Spleen (tissue), 11 donors: Measurements from ENCODE around the gene LAMP1. TPM values are rescaled to one million over a fixed set of nuclear protein-coding genes. Genes with fewer than 3 reads are reported as not detected.

ENCODE experiments used
- DNase-seq: peaks from one replicate; pipeline ENCODE4 v3.0.0-alpha.2; 2020
- H3K27ac ChIP-seq, 8 donors: fragments of 200-600 bp; sonication (generic) in 7 of 8; 1 replicate in 4 of 8; 2 replicates in 4 of 8; pipeline versions ENCODE4 v1.5.0 to v1.8.0; 2016 to 2021; ENCODE audit warnings: inconsistent platforms in 4 of 8, mild to moderate bottlenecking in 4 of 8, moderate library complexity in 1 of 8
- H3K27me3 ChIP-seq, 7 donors: fragments of 200-600 bp; sonication (generic) in 6 of 7; replicated peaks in 1 of 7; 1 replicate in 4 of 7; 2 replicates in 3 of 7; pipeline versions ENCODE4 v1.5.0 to v1.8.0; 2016 to 2021; ENCODE audit warnings: inconsistent platforms in 3 of 7, mild to moderate bottlenecking in 1 of 7
- H3K36me3 ChIP-seq, 6 donors: fragments of 200-600 bp; sonication (generic) in 5 of 6; 1 replicate in 4 of 6; 2 replicates in 2 of 6; pipeline versions ENCODE4 v1.5.0 to v1.8.0; 2016 to 2021; ENCODE audit warnings: inconsistent platforms in 2 of 6
- H3K4me1 ChIP-seq, 6 donors: fragments of 200-600 bp; sonication (generic) in 5 of 6; 1 replicate in 3 of 6; 2 replicates in 3 of 6; pipeline versions ENCODE4 v1.5.0 to v1.8.0; 2016 to 2021; ENCODE audit warnings: inconsistent platforms in 3 of 6
- H3K4me3 ChIP-seq, 8 donors: fragments of 200-600 bp; sonication (generic) in 7 of 8; 1 replicate in 4 of 8; 2 replicates in 4 of 8; pipeline versions ENCODE4 v1.5.0 to v1.8.0; 2016 to 2021; ENCODE audit warnings: inconsistent platforms in 4 of 8, mild to moderate bottlenecking in 4 of 8, moderate library complexity in 2 of 8
- H3K9me3 ChIP-seq, 8 donors: fragments of 200-600 bp; sonication (generic) in 7 of 8; 1 replicate in 4 of 8; 2 replicates in 4 of 8; pipeline versions ENCODE4 v1.5.0 to v1.8.0; 2016 to 2021; ENCODE audit warnings: inconsistent platforms in 4 of 8
- POLR2A ChIP-seq, 3 donors: fragments of 450-650 bp; IDR thresholded peaks; one replicate each; pipeline ENCODE4 v1.5.1; 2017; ENCODE audit warnings: antibody characterized with exemption in 3 of 3, mild to moderate bottlenecking in 1 of 3
- POLR2AphosphoS5 ChIP-seq, 3 donors: sonication (generic); formaldehyde crosslinking; IDR thresholded peaks; one replicate each; pipeline ENCODE4 v1.5.1; 2017; ENCODE audit warnings: antibody characterized with exemption in 3 of 3
- WGBS, 5 donors: extraction: QIAGEN DNeasy Blood & Tissue Kit in 3 of 5; methylation state at CpG; one replicate each; pipeline versions ENCODE4 v1.1.5 to v1.1.7; 2013 to 2018; 5-methylcytosine and 5-hydroxymethylcytosine counted together
- intact Hi-C: fragments of 100-400 bp; cut with DNase I; formaldehyde crosslinking; loops from one replicate; pipeline ENCODE4 v1.15.0; 2023; ENCODE audit warnings: low total_unique reads
- polyA plus RNA-seq, 3 donors: library from polyadenylated mRNA; stranded (reverse); fragments of 200-250 nt; gene quantifications; one replicate each; pipeline ENCODE4 v1.2.1, GENCODE V29; 2013
- total RNA-seq, 7 donors: library from RNA; depleted of rRNA in 3 of 7; stranded (reverse); fragments of >200 nt in 3 of 7; fragmentation: NEBNext Ultra II Directional in 4 of 7; extraction: Animal tissue kit (Norgen Biotek cat#: 25700) in 4 of 7; gene quantifications; one replicate each; pipeline versions ENCODE4 v1.1.0 to v1.2.1, GENCODE V29; 2016 to 2021
- TF ChIP-seq, protein P1 (sequence below), 11 experiments: fragments of 200-600 bp in 7 of 11; fragments of 450-650 bp in 4 of 11; sonication (generic) in 4 of 11; IDR thresholded peaks in 8 of 11; conservative IDR thresholded peaks in 3 of 11; 1 replicate in 7 of 11; 2 replicates in 4 of 11; pipeline versions ENCODE4 v1.4.0 to v1.8.0; 2016 to 2021; ENCODE audit warnings: antibody characterized with exemption in 11 of 11, inconsistent platforms in 4 of 11, mild to moderate bottlenecking in 1 of 11
- donor health status: healthy with polysubstance abuse.
- donor health status: DM: no; HTN: no; CAD: no; lungs with moderate emphysema.
- donor health status: DM: no; HTN: no; CAD: no.
- donor health status: Bipolar disorder and iron deficiency.
- donor health status: healthy.
- donor health status: DM: no; HTN: no; CAD: no.
- donor health status: DM: yes; HTN: yes; CAD: no.

Gene LAMP1
- total and polyA plus RNA-seq, 10 donors: 27.0 to 210 (median 141) TPM

DNA sequence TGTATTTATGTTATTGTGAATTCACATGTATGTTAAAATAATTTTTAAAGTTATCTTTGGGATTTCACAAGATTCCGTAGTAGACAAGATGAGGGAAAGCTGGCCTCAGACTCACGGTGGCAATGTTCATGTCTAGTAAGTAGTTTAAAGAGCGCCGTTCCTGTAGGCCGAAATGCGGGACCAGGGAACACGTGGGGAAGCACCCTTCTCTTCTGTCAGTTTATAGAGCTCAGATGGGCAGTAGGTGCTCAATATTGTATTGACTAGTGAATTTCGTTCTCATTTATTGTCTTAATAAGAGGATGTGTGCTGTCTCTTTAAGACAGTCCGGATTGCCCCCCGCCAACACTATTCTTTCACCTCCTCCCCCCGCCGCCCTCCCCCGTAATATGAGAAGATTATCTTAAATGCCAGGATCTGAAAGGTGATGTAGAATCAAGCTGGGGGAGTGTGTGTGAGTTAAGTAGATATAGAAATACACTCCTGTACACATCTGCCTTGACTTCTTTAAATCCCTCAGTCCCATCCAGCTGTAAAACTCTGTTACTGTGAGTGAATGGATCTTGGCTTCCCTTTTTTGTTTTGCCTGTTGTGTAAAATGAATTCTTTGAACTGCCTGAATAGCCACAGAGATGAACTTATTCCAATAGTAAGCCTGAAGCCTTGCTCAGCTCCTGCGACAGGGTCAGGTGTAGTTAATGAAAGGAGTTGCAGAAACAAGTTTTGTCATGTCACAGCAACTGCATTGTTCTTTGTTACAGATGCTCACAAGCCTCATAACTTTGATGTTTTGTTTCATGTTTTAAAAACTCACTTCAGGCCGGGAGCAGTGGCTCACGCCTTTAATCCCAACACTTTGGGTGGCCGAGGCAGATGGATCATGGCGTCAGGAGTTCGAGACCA is 1.3 kb downstream of the LAMP1 start:
- DNase-seq: no peak
- Histone ChIP-seq H3K4me3 (peak overlapping the region; percentile 52 to 97 (median 93)), H3K27me3 (peaks cover 0 to 9% (median 0%) of the 10 kb centered on the region in 7 donors), H3K27ac (peak overlapping the region in 7 of 8 donors; percentile 90 to 95 (median 92)), H3K36me3 (peaks cover 0 to 22% (median 4%) of the 10 kb centered on the region in 6 donors), H3K9me3 (no peaks in the 10 kb centered on the region), H3K4me1 (peaks cover 17 to 65% (median 46%) of the 10 kb centered on the region in 6 donors)
- intact Hi-C loops: no loop called here
- 45 to 58% (median 48%) methylated on average over 19 of the region's 19 CpGs for WGBS, 5 donors
- TF ChIP-seq POLR2AphosphoS5 (IDR thresholded peaks at IDR 0.05): no peak
- no peak for TF ChIP-seq POLR2A (IDR thresholded peaks at IDR 0.05)
- TF ChIP-seq, protein P1, sequence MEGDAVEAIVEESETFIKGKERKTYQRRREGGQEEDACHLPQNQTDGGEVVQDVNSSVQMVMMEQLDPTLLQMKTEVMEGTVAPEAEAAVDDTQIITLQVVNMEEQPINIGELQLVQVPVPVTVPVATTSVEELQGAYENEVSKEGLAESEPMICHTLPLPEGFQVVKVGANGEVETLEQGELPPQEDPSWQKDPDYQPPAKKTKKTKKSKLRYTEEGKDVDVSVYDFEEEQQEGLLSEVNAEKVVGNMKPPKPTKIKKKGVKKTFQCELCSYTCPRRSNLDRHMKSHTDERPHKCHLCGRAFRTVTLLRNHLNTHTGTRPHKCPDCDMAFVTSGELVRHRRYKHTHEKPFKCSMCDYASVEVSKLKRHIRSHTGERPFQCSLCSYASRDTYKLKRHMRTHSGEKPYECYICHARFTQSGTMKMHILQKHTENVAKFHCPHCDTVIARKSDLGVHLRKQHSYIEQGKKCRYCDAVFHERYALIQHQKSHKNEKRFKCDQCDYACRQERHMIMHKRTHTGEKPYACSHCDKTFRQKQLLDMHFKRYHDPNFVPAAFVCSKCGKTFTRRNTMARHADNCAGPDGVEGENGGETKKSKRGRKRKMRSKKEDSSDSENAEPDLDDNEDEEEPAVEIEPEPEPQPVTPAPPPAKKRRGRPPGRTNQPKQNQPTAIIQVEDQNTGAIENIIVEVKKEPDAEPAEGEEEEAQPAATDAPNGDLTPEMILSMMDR (IDR thresholded peaks at IDR 0.05 in 8 of 11, conservative IDR thresholded peaks at IDR 0.05 in 3 of 11): no peak

DNA sequence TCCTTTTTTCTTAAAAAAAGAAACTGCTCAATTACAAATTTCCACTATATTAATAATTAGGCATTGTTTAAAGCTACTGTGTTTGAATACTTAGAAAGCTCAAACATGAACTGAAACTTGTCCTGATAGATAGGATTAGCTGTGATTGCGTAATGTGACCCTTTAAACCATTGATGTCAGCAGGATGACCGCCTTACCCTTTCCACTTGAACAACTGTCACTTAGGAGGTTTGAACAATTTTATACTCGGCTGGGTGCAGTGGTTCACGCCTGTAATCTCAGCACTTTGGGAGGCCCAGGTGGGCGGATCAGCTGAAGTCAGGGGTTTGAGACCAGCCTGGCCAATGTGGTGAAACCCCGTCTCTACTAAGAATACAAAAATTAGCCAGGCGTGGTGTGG is 2.9 kb downstream of the LAMP1 start:
- Histone ChIP-seq H3K27me3 (no peaks in the 10 kb centered on the region), H3K4me3 (no peak overlapping the region), H3K4me1 (peaks cover 17 to 78% (median 54%) of the 10 kb centered on the region in 6 donors), H3K27ac (peak overlapping the region in 2 of 8 donors; percentile 12 to 46), H3K36me3 (peaks cover 0 to 30% (median 6%) of the 10 kb centered on the region in 6 donors), H3K9me3 (no peaks in the 10 kb centered on the region)
- DNase-seq: no peak
- intact Hi-C loops: no loop called here
- TF ChIP-seq POLR2AphosphoS5 (IDR thresholded peaks at IDR 0.05) (no peak), POLR2A (IDR thresholded peaks at IDR 0.05) (no peak)
- TF ChIP-seq, protein P1 (IDR thresholded peaks at IDR 0.05 in 8 of 11, conservative IDR thresholded peaks at IDR 0.05 in 3 of 11): no peak
- WGBS, 5 donors: 57 to 67% (median 64%) methylated on average over 7 of the region's 7 CpGs

DNA sequence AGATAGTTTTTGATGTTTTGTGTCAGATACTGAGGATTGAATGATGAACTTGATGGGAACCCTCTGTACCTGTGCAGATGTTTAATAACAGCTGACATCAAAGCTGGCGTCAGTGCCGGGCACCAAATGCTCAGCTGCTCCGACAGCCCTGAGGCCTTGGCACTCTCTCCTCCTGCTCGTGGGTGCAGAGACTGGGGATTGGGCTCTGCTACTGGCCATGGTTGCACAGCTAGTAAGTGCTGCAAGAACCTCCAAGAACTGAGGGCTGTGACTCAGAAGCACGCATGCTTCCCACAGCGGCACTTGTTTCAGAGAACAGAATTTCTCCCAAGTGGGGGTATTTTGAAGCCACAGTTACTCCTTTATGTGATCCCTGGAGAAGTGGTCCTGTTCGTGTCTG is 5.9 kb downstream of the LAMP1 start:
- Histone ChIP-seq H3K4me1 (peaks cover 14 to 71% (median 37%) of the 10 kb centered on the region in 6 donors), H3K9me3 (no peaks in the 10 kb centered on the region), H3K27me3 (no peaks in the 10 kb centered on the region), H3K27ac (no peak overlapping the region), H3K36me3 (peaks cover 0 to 56% (median 8%) of the 10 kb centered on the region in 6 donors), H3K4me3 (no peak overlapping the region)
- no peak for DNase-seq
- WGBS, 5 donors: 90 to 96% (median 91%) methylated on average over 7 of the region's 7 CpGs
- TF ChIP-seq POLR2AphosphoS5 (IDR thresholded peaks at IDR 0.05): no peak
- TF ChIP-seq POLR2A (IDR thresholded peaks at IDR 0.05): no peak
- TF ChIP-seq, protein P1 (IDR thresholded peaks at IDR 0.05 in 8 of 11, conservative IDR thresholded peaks at IDR 0.05 in 3 of 11): no peak
- intact Hi-C loops: no loop called here

DNA sequence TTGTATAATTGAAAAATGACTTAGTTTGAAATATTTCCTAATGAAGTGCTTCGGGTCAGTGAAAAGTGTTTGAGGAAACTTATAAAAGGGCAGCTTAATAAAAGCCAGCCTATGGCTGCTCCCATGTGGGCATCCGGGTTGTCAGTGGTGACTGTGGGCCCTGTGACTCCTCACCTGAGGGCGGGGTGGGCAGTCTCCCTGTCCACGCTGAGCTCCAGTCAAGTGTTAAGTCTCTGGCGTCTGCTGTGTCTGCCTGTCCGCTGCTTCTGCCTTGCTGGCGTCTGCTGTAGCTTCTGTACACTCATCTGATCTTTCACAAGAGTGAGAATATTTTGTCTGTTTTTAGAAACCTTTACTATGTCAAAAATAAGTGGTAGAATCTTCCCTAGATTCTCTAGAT is 7.1 kb downstream of the LAMP1 start:
- H3K27me3 ChIP-seq: no peaks in the 10 kb centered on the region

More for the DNA sequence above, 7.1 kb downstream of the LAMP1 start:
- peaks cover 0 to 68% (median 10%) of the 10 kb centered on the region in 6 donors for H3K36me3 ChIP-seq
- 85 to 94% (median 92%) methylated on average over 7 of the region's 7 CpGs for WGBS, 5 donors
- no peak overlapping the region for H3K4me3 ChIP-seq
- no peaks in the 10 kb centered on the region for H3K9me3 ChIP-seq
- H3K27ac ChIP-seq: no peak overlapping the region
- TF ChIP-seq POLR2A (IDR thresholded peaks at IDR 0.05): no peak
- no peak for TF ChIP-seq POLR2AphosphoS5 (IDR thresholded peaks at IDR 0.05)
- TF ChIP-seq, protein P1 (IDR thresholded peaks at IDR 0.05 in 8 of 11, conservative IDR thresholded peaks at IDR 0.05 in 3 of 11): no peak
- no peak for DNase-seq
- intact Hi-C loops: no loop called here
- peaks cover 3 to 59% (median 26%) of the 10 kb centered on the region in 6 donors for H3K4me1 ChIP-seq
